B cell (primary cell): Measurements from ENCODE around the gene RAD51B. TPM values are rescaled to one million over a fixed set of nuclear protein-coding genes. Genes with fewer than 3 reads are reported as not detected.

ENCODE experiments used
- ATAC-seq: fragments of 200-7000 bp; cut with Tn5 transposase; one replicate; pipeline ENCODE4 v1.10.0; 2021; ENCODE audit warnings: low read depth, mild to moderate bottlenecking, moderate number of reproducible peaks, moderate library complexity
- CTCF ChIA-PET: fragments of 350-600 bp; sonication (Branson Sonifier 250); formaldehyde crosslinking; loops from one replicate; lab custom pipeline; 2021; ENCODE audit warnings: antibody characterized with exemption, inconsistent platforms; lab: Charles Lee
- POLR2A ChIA-PET: fragments of 350-600 bp; sonication (Branson Sonifier 250); formaldehyde crosslinking; loops from one replicate; lab custom pipeline; 2021; ENCODE audit warnings: antibody characterized with exemption; lab: Charles Lee
- DNase-seq: peaks from one replicate; pipeline ENCODE4 v3.0.0; 2013
- H2AFZ ChIP-seq: 2 replicates; pipeline ENCODE4 v1.6.1; 2012; ENCODE audit warnings: mild to moderate bottlenecking, low read depth, low read length; ENCODE audit not compliant: insufficient read depth, poor library complexity, severe bottlenecking
- H3K27ac ChIP-seq, 2 donors: 1 replicate in 1 of 2; 2 replicates in 1 of 2; pipeline ENCODE4 v1.5.1; 2012 to 2013; ENCODE audit warnings: low read length in 2 of 2, mild to moderate bottlenecking in 2 of 2, moderate library complexity in 1 of 2
- H3K27me3 ChIP-seq, 4 experiments: fragments of 200-600 bp in 1 of 4; sonication (generic) in 1 of 4; replicated peaks in 1 of 4; 1 replicate in 2 of 4; 2 replicates in 2 of 4; pipeline versions ENCODE4 v1.6.1 to v1.7.0; 2013 to 2016; ENCODE audit warnings: low read length in 3 of 4, mild to moderate bottlenecking in 2 of 4, mixed read lengths in 1 of 4, moderate library complexity in 1 of 4; ENCODE audit not compliant: insufficient read depth in 4 of 4, control insufficient read depth in 3 of 4; ENCODE audit errors: control extremely low read depth in 1 of 4
- H3K36me3 ChIP-seq, 2 experiments: replicated peaks in 1 of 2; 1 replicate in 1 of 2; 2 replicates in 1 of 2; pipeline versions ENCODE4 v1.6.1 to v1.7.1; 2013; ENCODE audit warnings: low read length in 1 of 2; ENCODE audit not compliant: insufficient read depth in 2 of 2, control insufficient read depth in 1 of 2; ENCODE audit errors: control extremely low read depth in 1 of 2, extremely low read depth in 1 of 2
- H3K4me1 ChIP-seq, 2 donors: fragments of 200-600 bp in 1 of 2; sonication (generic) in 1 of 2; 1 replicate in 1 of 2; 2 replicates in 1 of 2; pipeline versions ENCODE4 v1.5.1 to v1.6.1; 2013 to 2017; ENCODE audit warnings: low read length in 2 of 2; ENCODE audit not compliant: control insufficient read depth in 2 of 2, insufficient read depth in 2 of 2
- H3K4me2 ChIP-seq: replicated peaks from 2 replicates; pipeline ENCODE3; 2012; ENCODE audit warnings: mild to moderate bottlenecking, low read depth, low read length; ENCODE audit not compliant: poor library complexity, severe bottlenecking
- H3K4me3 ChIP-seq, 5 experiments: fragments of 200-600 bp in 1 of 5; sonication (generic) in 1 of 5; 1 replicate in 3 of 5; 2 replicates in 2 of 5; pipeline versions ENCODE4 v1.5.1 to v1.7.0; 2011 to 2016; ENCODE audit warnings: low read length in 4 of 5, mild to moderate bottlenecking in 4 of 5, low read depth in 2 of 5, control low read depth in 1 of 5, moderate library complexity in 1 of 5; ENCODE audit not compliant: insufficient read depth in 1 of 5; ENCODE audit errors: control extremely low read depth in 1 of 5, extremely low read depth in 1 of 5
- H3K79me2 ChIP-seq: fragments of 200-600 bp; sonication (generic); one replicate; pipeline ENCODE4 v1.6.0; 2016; ENCODE audit warnings: low read length; ENCODE audit not compliant: control insufficient read depth, insufficient read depth
- H3K9ac ChIP-seq: fragments of 200-600 bp; sonication (generic); 2 replicates; pipeline ENCODE4 v1.6.1; 2017; ENCODE audit warnings: mild to moderate bottlenecking, low read length, moderate library complexity
- H3K9me3 ChIP-seq, 3 donors: one replicate each; pipeline versions ENCODE4 v1.6.1 to v1.7.1; 2013; ENCODE audit warnings: low read length in 2 of 3; ENCODE audit not compliant: control insufficient read depth in 2 of 3, insufficient read depth in 1 of 3; ENCODE audit errors: control extremely low read depth in 1 of 3
- H4K20me1 ChIP-seq: 2 replicates; pipeline ENCODE4 v1.6.0; 2012; ENCODE audit warnings: mild to moderate bottlenecking, low read length; ENCODE audit not compliant: insufficient read depth, control insufficient read depth, poor library complexity, severe bottlenecking
- H3K27ac Mint-ChIP-seq: one replicate; pipeline ENCODE4 v1.8.0; 2021; ENCODE audit warnings: mixed read lengths
- H3K27me3 Mint-ChIP-seq: one replicate; pipeline ENCODE4 v1.8.0; 2021; ENCODE audit warnings: mixed read lengths
- H3K4me1 Mint-ChIP-seq: one replicate; pipeline ENCODE4 v1.8.0; 2021; ENCODE audit warnings: mixed read lengths
- H3K4me3 Mint-ChIP-seq: one replicate; pipeline ENCODE4 v1.8.0; 2021; ENCODE audit warnings: mixed read lengths
- H3K9me3 Mint-ChIP-seq: one replicate; pipeline ENCODE4 v1.8.0; 2022; ENCODE audit warnings: mixed read lengths; ENCODE audit not compliant: insufficient read depth
- CTCF ChIP-seq: fragments of 200-600 bp; IDR thresholded peaks from one replicate; pipeline ENCODE4 v1.8.0; 2022; ENCODE audit warnings: antibody characterized with exemption, mild to moderate bottlenecking
- EZH2 ChIP-seq: IDR thresholded peaks from 2 replicates; pipeline ENCODE4 v1.6.1; 2012; ENCODE audit warnings: borderline replicate concordance, low read depth, mild to moderate bottlenecking, moderate library complexity, low read length; ENCODE audit not compliant: insufficient read depth, poor library complexity, severe bottlenecking
- WGBS: methylation state at CpG from one replicate; pipeline ENCODE4 v1.1.5; 2013; ENCODE audit warnings: missing lambda C conversion rate; ENCODE audit not compliant: insufficient coverage; 5-methylcytosine and 5-hydroxymethylcytosine counted together
- intact Hi-C: fragments of 100-400 bp; cut with micrococcal nuclease; formaldehyde crosslinking; loops from one replicate; pipeline ENCODE4 v1.10.0; 2022
- polyA plus RNA-seq: library from polyadenylated mRNA; depleted of rRNA; stranded (reverse); fragments of >200 nt; gene quantifications from 2 replicates; pipeline ENCODE4 v1.2.3, GENCODE V29; 2012
- total RNA-seq, 2 donors: library from RNA; stranded (reverse); fragments of 120-200 nt in 1 of 2; gene quantifications; 1 replicate in 1 of 2; 2 replicates in 1 of 2; pipeline versions ENCODE4 v1.2.3 to v1.2.4, GENCODE V29; 2013 to 2022

Gene RAD51B
- total and polyA plus RNA-seq, 2 donors (not counting 1 experiment from before 2014, with no cell fraction given): 6.5 to 60.6 TPM

DNA sequence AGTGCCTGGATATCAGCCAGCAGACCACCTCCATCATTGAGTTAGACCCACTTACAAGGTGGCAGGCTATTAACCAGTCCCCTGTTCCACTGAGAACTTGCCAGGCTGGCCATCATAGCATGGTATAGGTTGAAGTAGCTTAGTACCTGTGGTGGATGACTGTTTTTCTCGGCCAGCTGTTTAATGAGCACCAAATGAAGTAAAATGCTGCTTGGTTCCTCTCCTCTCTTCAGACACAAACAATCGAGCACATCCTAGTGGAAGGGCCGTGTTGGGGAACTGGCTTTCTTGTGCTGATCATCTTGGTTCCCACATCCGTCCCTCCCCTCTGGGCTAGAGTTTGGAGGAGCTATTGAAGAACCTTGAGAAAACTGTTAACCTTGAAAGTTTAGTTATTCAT lies 486.2 kb downstream of the RAD51B start:
- ChIA-PET POLR2A (interaction anchor here (0.9 to 1.4 kb wide), 4 partner anchors 12 to 380 kb away, joined by 3 to 4 read pairs (median 4); no protein-coding TSS in a partner anchor), CTCF (interaction anchor here (0.6 to 1.7 kb wide), 5 partner anchors 8 to 82 kb away, joined by 3 to 9 read pairs (median 5); no protein-coding TSS in a partner anchor)
- no peaks in the 10 kb centered on the region for H3K79me2 ChIP-seq
- Mint-ChIP-seq H3K4me3 (no peak overlapping the region), H3K27ac (peak overlapping the region; percentile 47), H3K27me3 (no peaks in the 10 kb centered on the region), H3K9me3 (peaks cover 8% of the 10 kb centered on the region), H3K4me1 (peaks cover 61% of the 10 kb centered on the region)
- peak overlapping the region; percentile 46 for H3K4me2 ChIP-seq
- H3K27ac ChIP-seq: peak overlapping the region in 1 of 2 donors; percentile 37
- DNase-seq: peak; percentile 5
- peaks cover 48 to 51% of the 10 kb centered on the region in 2 donors for H3K4me1 ChIP-seq
- no peak overlapping the region for H3K9ac ChIP-seq
- TF ChIP-seq CTCF: no peak
- TF ChIP-seq EZH2: no peak
- intact Hi-C loops: loop anchor here (2.0 to 5.0 kb wide), 2 partner anchors 13 to 37 kb away; no protein-coding TSS in a partner anchor
- H2AFZ ChIP-seq: no peak overlapping the region
- no peak for ATAC-seq
- H3K36me3 ChIP-seq: no peaks in the 10 kb centered on the region
- no peaks in the 10 kb centered on the region for H3K27me3 ChIP-seq
- no peak overlapping the region for H3K4me3 ChIP-seq
- H3K9me3 ChIP-seq: peaks cover 0 to 4% (median 0%) of the 10 kb centered on the region in 3 donors
- WGBS: no CpG with 5 or more reads among the region's 4 CpGs
- H4K20me1 ChIP-seq: no peaks in the 10 kb centered on the region

- ChIA-PET POLR2A (interaction anchor here (1.0 to 1.4 kb wide), 3 partner anchors 12 to 379 kb away, joined by 3 to 4 read pairs (median 4); no protein-coding TSS in a partner anchor), CTCF (interaction anchor here (0.6 to 1.7 kb wide), 7 partner anchors 9 to 81 kb away, joined by 3 to 9 read pairs (median 4); no protein-coding TSS in a partner anchor)
- Histone ChIP-seq H2AFZ (no peak overlapping the region), H3K27ac (peak overlapping the region in 1 of 2 donors; percentile 37), H3K9me3 (peaks cover 0 to 4% (median 0%) of the 10 kb centered on the region in 3 donors), H3K9ac (no peak overlapping the region), H3K36me3 (no peaks in the 10 kb centered on the region), H3K4me3 (no peak overlapping the region), H3K79me2 (no peaks in the 10 kb centered on the region), H3K27me3 (no peaks in the 10 kb centered on the region), H3K4me1 (peaks cover 51% of the 10 kb centered on the region in 2 donors), H3K4me2 (peak overlapping the region; percentile 46), H4K20me1 (no peaks in the 10 kb centered on the region)
- Mint-ChIP-seq H3K9me3 (peaks cover 8% of the 10 kb centered on the region), H3K27ac (peak overlapping the region; percentile 59), H3K4me1 (peaks cover 59% of the 10 kb centered on the region), H3K4me3 (peak overlapping the region; percentile 52), H3K27me3 (no peaks in the 10 kb centered on the region)
- ATAC-seq: peak; percentile 71
- DNase-seq: peak; percentile 48
- WGBS: 100% methylated on average over 4 of the region's 4 CpGs
- intact Hi-C loops: loop anchor here (2.0 to 5.0 kb wide), 2 partner anchors 14 to 36 kb away; no protein-coding TSS in a partner anchor
- TF ChIP-seq CTCF: no peak
- no peak for TF ChIP-seq EZH2
These were observed 486.8 kb downstream of the RAD51B start for GRCh38 chr14:68306265-68306933.
